HFF-Myc (cell line): ENCODE measurements around the gene ACSS1.

Experiments
- DNase-seq: peaks from one replicate; pipeline ENCODE4 v3.0.0-alpha.2; 2011; ENCODE audit warnings: low read depth; ENCODE audit errors: extremely low read depth
- H3K4me3 ChIP-seq: replicated peaks from 2 replicates; pipeline ENCODE4 v1.5.1; 2011; ENCODE audit warnings: low read depth, mild to moderate bottlenecking, control low read depth, low read length
- TF ChIP-seq, protein P1 (sequence below): IDR thresholded peaks from 2 replicates; pipeline ENCODE4 v1.5.1; 2012; ENCODE audit warnings: mild to moderate bottlenecking, low read depth, low read length, control low read depth; ENCODE audit errors: missing control alignments

The ACSS1 gene

DNA sequence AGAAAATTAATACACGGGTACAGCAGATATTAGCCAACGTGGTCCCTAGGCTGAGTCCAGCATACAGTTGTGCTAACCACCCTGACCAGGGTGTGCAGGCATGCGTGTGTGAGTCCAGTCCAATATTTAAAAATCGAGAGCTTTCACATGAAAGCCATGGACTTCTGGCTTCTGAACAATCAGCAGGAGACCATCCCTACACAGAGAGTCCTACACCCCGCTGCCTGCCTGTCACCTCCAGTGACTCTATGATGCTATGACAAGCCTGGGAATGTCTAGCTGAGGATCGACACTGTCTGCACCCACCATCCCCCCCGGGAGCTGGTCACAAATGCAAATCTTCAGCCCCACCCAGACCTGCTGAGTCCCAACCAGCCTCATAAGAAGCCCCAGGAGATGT, 7.9 kb downstream of the ACSS1 start:
- TF ChIP-seq, protein P1, sequence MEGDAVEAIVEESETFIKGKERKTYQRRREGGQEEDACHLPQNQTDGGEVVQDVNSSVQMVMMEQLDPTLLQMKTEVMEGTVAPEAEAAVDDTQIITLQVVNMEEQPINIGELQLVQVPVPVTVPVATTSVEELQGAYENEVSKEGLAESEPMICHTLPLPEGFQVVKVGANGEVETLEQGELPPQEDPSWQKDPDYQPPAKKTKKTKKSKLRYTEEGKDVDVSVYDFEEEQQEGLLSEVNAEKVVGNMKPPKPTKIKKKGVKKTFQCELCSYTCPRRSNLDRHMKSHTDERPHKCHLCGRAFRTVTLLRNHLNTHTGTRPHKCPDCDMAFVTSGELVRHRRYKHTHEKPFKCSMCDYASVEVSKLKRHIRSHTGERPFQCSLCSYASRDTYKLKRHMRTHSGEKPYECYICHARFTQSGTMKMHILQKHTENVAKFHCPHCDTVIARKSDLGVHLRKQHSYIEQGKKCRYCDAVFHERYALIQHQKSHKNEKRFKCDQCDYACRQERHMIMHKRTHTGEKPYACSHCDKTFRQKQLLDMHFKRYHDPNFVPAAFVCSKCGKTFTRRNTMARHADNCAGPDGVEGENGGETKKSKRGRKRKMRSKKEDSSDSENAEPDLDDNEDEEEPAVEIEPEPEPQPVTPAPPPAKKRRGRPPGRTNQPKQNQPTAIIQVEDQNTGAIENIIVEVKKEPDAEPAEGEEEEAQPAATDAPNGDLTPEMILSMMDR, result no peak
- no peak overlapping the region for H3K4me3 ChIP-seq
- no peak for DNase-seq

DNA sequence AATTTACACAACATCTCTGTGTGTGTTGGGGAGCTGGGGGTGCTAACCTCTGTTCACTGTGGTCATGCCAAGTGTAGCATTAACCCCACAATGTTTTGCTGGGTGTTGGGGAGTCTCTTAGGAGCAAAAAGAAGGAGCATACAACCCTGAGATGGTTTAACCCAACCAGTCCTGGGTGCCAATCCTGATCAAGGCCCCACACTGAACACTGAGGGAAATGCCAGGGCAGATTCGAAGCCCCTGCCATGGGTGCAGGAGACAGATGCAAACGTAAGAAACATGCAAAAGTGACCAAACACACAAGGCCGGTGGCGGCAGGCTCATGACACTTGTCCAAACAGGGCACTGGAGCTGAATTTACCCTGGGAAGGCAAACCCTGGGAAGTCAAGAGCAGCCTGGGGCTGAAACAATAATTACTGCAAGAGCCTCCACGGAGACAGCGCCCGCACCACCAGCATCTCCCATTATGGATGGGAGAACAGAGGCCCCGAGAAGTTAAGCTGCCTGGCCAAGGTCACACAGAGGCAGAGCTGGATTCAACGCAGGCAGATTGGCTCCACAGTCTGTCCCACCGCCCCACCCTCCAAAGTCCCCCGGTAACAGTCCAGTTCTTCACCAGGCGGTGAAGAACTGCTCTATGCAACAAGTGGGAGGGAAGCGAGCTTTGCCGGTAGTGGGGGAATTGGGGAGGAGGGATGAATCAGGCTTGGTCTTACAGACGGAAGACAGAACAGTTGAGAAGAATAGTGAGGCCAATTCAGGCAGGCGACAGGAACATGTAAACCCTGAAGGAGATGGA, 8.5 kb downstream of the ACSS1 start:
- TF ChIP-seq, protein P1, result no peak
- no peak for DNase-seq

DNA sequence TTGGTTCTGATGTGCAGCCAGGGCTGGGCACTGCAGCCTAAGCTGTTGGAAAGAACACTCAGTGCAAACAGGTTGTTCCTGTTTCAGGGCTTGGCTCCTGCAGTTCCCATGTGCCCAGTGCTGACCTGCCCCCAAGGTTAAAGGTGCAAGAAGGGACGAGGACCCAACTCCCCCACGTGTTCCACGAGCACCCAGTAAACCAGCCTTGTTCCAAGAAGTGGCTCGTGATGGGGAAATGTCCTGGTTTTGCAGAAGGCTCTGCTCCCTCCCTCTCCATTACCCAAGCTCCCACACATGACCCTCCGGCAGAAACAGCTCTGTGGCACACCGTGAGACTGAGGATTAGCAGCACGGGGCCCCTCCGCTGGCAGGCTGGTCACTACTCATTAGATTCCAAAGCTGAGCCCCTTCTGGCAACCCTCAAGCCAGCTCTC, 9.4 kb downstream of the ACSS1 start:
- H3K4me3 ChIP-seq, result no peak overlapping the region
- TF ChIP-seq, protein P1, result no peak
- DNase-seq, result no peak

More for the DNA sequence above, 8.5 kb downstream of the ACSS1 start:
- no peak overlapping the region for H3K4me3 ChIP-seq

DNA sequence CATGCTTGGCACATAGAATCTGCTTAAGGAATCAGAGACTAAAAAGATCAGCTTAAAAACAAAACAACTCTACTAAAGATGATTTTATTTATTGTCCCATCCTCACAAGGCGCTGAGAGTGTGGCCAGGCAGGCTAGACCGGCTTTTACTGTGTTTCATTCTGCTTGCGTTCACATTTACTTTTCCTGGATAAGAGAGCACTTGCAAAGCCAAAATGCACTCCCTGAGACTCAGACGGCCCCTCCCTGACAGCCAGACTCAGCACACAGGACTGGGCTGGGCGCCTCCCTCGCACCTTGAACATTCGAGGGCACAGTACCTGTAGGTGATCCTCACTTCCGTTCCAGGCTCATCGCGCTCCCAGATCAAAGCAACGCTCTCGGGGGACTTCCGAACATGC, 10.2 kb downstream of the ACSS1 start:
- no peak for DNase-seq
- TF ChIP-seq, protein P1, result no peak
- no peak overlapping the region for H3K4me3 ChIP-seq

DNA sequence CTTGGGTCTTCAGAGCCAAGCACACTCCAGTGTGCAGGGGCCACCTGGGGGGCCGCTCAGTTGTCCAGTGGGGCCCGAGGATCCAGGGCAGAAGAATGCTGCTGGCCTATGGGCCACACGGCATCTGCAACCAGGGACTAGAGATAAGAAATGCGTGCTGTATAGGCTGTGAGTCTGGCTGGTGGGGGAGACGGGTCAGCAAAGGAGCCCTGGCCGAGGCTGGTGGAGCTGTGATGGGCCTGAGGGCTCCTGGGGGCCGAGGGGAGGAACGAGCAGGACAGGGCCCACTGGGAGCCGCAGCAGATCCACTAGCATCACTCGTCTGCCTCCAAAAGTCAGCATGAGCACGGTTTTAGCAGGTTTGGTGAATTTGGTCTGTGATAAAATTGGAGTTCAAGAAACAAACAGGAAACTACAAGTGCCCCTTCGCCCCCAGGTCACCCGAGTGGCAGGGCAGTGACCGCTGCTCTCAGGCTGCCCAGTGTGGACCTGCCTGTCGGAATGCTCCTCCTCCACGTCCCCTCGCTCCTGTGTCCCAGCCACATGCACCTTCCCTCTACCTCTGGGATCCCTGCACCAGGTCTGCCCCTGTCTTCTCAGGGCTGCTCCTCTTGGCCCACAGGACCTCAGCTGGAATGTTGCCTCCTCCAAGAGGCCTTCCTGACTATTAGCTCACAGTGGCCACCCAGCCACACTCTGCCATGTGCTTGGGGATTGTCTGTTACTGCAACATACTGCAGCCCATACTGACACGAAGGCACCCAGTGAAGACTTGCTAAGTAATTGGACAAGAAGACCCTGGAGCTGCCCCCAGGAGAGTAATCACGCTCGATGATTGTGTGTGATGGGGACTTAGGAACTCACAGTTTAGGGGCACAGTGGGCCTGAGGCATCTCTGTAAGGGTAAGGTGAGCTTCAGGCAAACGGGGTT, 10.9 kb downstream of the ACSS1 start:
- TF ChIP-seq, protein P1, result no peak
- no peak for DNase-seq
- H3K4me3 ChIP-seq, result no peak overlapping the region

DNA sequence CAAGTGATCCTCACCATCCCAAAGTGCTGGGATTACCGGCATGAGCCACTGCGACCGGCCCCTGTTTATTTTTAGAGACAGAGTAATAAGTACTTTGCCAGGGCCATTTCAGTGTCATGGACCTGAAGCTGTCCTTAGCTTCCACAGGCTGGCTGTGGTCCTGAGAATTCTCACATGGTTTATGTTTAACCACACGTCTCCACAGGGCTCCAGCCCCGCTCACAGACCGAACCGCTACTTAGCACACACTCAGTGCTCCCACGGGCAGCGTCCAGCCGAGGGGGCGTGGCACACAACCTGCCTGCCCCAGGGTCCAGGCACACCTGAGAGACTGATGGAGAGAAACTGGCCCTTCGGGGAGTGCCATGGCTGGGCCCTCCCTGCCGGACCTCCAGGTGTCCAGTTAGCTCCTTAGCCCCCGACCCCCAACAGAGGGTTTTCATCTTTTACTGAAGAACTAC, 11.7 kb downstream of the ACSS1 start:
- no peak for DNase-seq
- TF ChIP-seq, protein P1, result no peak
- no peak overlapping the region for H3K4me3 ChIP-seq
